Stimulated activated CD4-positive, alpha-beta T cell treated with anti-CD3 and anti-CD28 coated beads, Interleukin-12 subunit alpha, Interleukin-12 subunit beta, amount 100 ng/mL, for 48 hours (primary cell): Measurements from ENCODE around the gene TSPAN3.

Experiments used
- DNase-seq, 3 donors: peaks; one replicate each; pipeline ENCODE4 v3.0.0-alpha.2; 2020; ENCODE audit warnings: low read depth in 2 of 3, low spot score in 1 of 3

Gene TSPAN3

GRCh38 chr15:77057072-77057471, 13.8 kb downstream of the TSPAN3 start:
- no peak for DNase-seq

DNA sequence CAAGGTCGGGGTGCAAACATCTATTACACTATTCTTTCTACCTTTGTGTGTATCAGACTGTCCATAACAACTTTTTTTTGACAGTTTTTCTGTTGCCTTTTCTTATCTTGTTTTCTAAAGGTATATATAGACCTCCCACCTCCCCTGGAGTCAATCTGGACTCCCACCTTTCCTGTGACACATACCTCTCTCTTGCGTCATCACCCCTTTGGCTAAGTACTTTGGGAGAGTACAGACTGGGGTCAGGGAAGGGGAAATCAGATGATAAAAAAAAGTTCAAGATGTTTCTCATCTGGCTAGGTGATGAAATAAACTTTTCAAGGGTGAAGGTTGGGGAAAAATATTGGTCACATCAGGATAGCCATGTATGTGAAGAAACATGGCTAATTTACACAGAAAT, 17.2 kb downstream of the TSPAN3 start:
- no peak for DNase-seq

- no peak for DNase-seq
Observed at GRCh38 chr15:77052556-77052955, 18.4 kb downstream of the TSPAN3 start.

- no peak for DNase-seq
Observed at GRCh38 chr15:77048135-77048876, 22.6 kb downstream of the TSPAN3 start.

DNA sequence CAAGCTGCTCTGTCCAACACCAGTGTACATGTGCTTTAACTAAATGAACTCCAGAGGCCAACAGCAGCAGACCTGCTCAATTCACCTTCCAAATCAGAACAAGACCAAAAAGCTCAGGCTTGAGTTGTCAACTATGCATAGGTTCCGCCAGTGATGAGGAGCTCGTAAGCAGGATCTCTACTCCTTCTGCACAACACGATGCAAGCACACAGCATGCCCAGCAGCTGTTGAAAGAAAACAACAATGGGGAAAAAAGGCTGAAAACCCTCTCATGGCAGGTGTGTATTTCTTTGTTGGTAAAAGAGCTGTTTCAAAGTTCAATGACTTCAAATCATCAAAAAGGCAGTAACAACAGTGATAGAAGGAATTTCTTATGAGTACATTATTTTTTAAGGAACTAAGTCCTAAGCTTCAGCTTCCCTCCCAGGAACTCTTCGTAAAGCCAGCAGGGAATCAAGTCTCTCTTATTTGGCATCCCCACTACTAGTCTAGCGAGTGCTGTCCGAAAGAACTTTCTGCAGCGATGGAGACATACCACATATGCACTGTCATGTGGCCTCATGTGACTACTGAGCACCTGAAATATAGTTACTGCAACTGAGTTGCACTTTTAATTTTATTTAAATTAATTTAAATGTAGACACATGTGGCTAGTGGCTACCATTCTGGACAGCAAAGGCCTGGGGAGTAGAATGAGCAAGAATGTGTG, 24.1 kb downstream of the TSPAN3 start:
- DNase-seq: no peak

DNA sequence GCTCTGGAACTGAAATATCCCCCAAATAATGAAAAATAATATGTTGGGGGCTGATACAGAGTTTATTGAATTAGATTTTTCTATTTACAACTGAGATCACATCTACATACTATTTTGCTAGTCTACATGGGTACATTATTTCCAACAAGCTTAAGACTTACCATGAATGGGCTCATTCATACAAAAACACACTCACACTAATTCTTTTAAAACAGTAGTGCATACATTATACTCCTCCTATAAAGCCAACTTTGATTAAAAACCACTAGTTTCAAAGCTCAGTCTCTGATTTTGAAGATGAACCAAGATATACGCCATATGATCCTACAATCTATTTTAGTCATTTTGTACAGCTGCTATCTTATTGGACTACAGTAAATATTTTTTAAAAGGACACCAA, 24.9 kb downstream of the TSPAN3 start:
- DNase-seq: no peak

- DNase-seq: no peak
Observed at GRCh38 chr15:77044228-77045042, 26.5 kb downstream of the TSPAN3 start.

- no peak for DNase-seq
Observed at GRCh38 chr15:77042955-77043920, 27.7 kb downstream of the TSPAN3 start.

- no peak for DNase-seq
Observed at GRCh38 chr15:77042245-77042919, 28.5 kb downstream of the TSPAN3 start.

DNA sequence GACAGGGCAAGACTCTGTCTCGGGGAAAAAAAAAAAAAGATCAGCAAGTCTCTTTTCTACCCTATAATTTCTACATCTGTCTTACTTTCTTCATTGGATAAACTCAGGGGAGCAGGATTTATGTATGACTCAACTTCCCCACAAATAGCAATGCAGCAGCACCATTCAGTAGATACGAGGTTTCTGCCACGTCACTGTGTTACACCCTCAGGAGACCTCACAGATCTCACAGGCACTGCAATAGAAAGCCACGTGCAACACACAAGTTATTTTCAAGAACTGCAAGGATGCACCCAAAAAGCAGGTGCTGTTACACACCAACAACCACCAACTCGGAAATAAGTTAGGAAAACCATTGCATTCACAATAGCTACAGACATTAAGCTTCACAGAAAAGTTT, 30.2 kb downstream of the TSPAN3 start:
- no peak for DNase-seq

DNA sequence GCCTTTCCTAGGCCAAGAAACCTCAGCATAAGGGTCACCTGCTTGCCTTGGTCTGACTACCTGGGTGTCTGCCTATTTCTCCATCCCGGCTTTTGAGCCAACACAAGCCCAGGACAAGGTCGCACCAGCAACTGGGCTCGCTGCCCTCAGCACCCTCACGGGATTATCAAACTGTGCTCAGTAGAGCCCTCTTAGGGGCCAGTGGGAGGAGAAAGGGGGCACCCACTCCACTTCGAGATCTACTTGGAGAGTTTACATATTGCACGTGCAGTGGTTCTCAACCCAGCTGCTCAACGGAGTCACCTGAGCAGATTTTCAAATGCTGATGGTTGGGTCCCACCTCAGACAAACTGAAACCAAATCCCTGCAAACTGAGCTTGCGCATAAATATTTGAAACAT, 31.1 kb downstream of the TSPAN3 start:
- DNase-seq: no peak

GRCh38 chr15:77039217-77039533, 31.7 kb downstream of the TSPAN3 start:
- no peak for DNase-seq

- DNase-seq: no peak
Observed at GRCh38 chr15:77038312-77039216, 32.3 kb downstream of the TSPAN3 start.

- DNase-seq: no peak
Observed at GRCh38 chr15:77037388-77038209, 33.3 kb downstream of the TSPAN3 start.

- no peak for DNase-seq
Observed at GRCh38 chr15:77036537-77037387, 34.1 kb downstream of the TSPAN3 start.

- DNase-seq: no peak
Observed at GRCh38 chr15:77035999-77036471, 34.9 kb downstream of the TSPAN3 start.

DNA sequence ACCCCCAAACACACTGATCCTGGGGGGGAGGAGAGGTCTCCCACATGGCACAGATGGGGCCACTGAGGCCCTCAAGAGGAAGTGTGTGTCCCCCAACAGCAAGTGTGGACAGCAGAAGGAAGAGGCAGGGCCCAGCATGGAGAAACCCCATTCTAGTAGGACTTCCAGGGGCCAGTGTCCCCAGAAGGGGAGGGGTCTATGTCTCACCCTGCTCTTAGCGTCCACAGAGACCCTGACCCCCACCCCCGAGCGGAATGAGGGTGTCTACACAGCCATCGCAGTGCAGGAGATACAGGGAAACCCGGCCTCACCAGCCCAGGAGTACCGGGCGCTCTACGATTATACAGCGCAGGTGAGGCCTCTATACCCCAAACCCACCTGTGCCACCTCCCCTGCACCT, 35.3 kb downstream of the TSPAN3 start:
- no peak for DNase-seq
